ENCODE data around the gene C2.

C2 gene

DNA sequence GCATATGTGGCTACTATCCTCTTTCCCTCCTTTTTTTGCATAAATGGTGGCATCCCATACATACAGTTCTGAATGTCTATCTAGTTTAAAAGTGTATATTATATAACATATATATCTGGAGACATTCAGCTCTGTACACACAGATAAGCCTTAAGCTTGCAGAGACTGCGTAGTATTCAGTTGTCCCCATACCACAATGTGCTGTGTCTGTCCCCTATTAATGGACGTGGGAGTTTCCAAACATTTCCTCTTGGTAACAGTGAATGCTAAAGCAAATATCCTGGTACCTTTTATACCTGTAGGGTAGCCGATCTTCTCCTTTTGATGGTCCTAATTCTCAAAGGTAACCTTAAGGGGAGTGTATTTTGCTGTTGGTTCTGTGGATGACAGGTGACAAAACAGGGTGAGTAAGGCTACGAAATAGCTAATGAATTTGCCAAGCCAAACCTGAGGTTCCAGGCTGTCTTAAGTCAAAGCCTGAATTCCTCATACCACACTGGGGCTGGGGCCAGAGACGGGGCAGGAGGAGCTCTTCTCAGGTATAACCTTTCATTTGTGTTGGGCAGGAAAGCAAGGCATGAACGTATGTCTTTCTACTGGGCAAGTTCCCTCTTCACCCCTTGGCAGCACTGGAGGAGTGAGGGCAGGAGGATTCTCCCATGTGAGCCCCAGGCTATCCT is 7.8 kb upstream of the C2 start:
- H2BK12ac ChIP-seq (ENCODE audit: low read length), result no peak overlapping the region
- no peak overlapping the region for H3K9ac ChIP-seq (ENCODE audit: low read length)
- H3K79me2 ChIP-seq (ENCODE audit: control insufficient read depth, insufficient read depth, low read length, poor library complexity), result no peaks in the 10 kb centered on the region
- no peaks in the 10 kb centered on the region for H3K9me3 ChIP-seq (ENCODE audit: insufficient read depth, low read depth, low read length)
- H3K27ac ChIP-seq (ENCODE audit: low read depth, low read length), result no peak overlapping the region
- H3K36me3 ChIP-seq (ENCODE audit: control insufficient read depth in 1 of 2, insufficient read depth in 2 of 2, low read length in 2 of 2), result no peaks in the 10 kb centered on the region
- no peak overlapping the region for H3K18ac ChIP-seq (ENCODE audit: low read length)
- H3K4ac ChIP-seq (ENCODE audit: low read depth, low read length), result no peak overlapping the region
- WGBS (ENCODE audit: extremely low coverage, insufficient coverage, insufficient read length), result no CpG with 5 or more reads among the region's 6 CpGs
- H2BK5ac ChIP-seq (ENCODE audit: low read depth, low read length, poor library complexity), result no peak overlapping the region
- H2BK120ac ChIP-seq (ENCODE audit: insufficient read depth, low read length, poor library complexity), result no peak overlapping the region
- H2AFZ ChIP-seq (ENCODE audit: insufficient read depth, low read length, poor library complexity), result no peak overlapping the region
- no peak overlapping the region for H4K91ac ChIP-seq (ENCODE audit: low read depth, low read length)
- no peaks in the 10 kb centered on the region for H3K27me3 ChIP-seq (ENCODE audit: insufficient read depth, low read length)
- no peak overlapping the region for H4K12ac ChIP-seq (ENCODE audit: low read depth, low read length)
- no peaks in the 10 kb centered on the region for H3K79me1 ChIP-seq (ENCODE audit: low read length)
- no peak overlapping the region for H4K8ac ChIP-seq (ENCODE audit: low read depth, low read length)
- H3K4me2 ChIP-seq (ENCODE audit: low read length), result no peak overlapping the region
- no peak overlapping the region for H3K14ac ChIP-seq (ENCODE audit: low read length)
- DNase-seq, result peak; percentile 61 to 67
- no peak overlapping the region for H3K23ac ChIP-seq (ENCODE audit: low read length)
- no peak overlapping the region for H3K4me3 ChIP-seq (ENCODE audit: low read depth, low read length)
- H3K4me1 ChIP-seq (ENCODE audit: control insufficient read depth in 1 of 2, insufficient read depth in 2 of 2, low read length in 2 of 2), result peaks cover 0 to 2% of the 10 kb centered on the region in 2 experiments
- no peak overlapping the region for H2AK5ac ChIP-seq (ENCODE audit: low read length)

DNA sequence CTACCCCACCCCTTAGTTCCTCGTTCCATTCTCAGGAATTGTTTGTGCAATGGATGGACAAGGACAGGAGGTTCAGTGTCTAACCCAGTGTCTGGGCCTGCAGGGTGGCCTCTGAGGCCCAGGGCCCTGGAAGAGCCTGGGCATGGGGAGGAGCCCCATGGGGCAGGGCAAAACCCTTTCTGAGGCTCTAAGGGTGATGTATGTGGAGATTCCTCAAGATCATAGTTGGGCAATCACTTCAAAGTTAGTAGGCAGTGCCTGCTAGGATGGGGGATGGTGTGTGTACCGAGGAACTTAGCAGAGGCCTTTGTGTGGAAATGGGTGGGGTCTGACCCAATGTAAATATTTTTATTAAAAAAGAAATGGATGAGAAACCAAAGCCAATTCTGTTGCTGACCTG is 6.7 kb upstream of the C2 start:
- H2AFZ ChIP-seq (ENCODE audit: insufficient read depth, low read length, poor library complexity), result no peak overlapping the region
- H2BK5ac ChIP-seq (ENCODE audit: low read depth, low read length, poor library complexity), result no peak overlapping the region
- H3K18ac ChIP-seq (ENCODE audit: low read length), result no peak overlapping the region
- no peak overlapping the region for H3K4me2 ChIP-seq (ENCODE audit: low read length)
- no peak overlapping the region for H3K27ac ChIP-seq (ENCODE audit: low read depth, low read length)
- H2AK5ac ChIP-seq (ENCODE audit: low read length), result no peak overlapping the region
- no peak overlapping the region for H3K4ac ChIP-seq (ENCODE audit: low read depth, low read length)
- H4K12ac ChIP-seq (ENCODE audit: low read depth, low read length), result no peak overlapping the region
- no peaks in the 10 kb centered on the region for H3K79me1 ChIP-seq (ENCODE audit: low read length)
- H3K23ac ChIP-seq (ENCODE audit: low read length), result no peak overlapping the region
- no peak overlapping the region for H2BK120ac ChIP-seq (ENCODE audit: insufficient read depth, low read length, poor library complexity)
- no CpG with 5 or more reads among the region's 2 CpGs for WGBS (ENCODE audit: extremely low coverage, insufficient coverage, insufficient read length)
- no peak overlapping the region for H3K4me3 ChIP-seq (ENCODE audit: low read depth, low read length)
- H3K14ac ChIP-seq (ENCODE audit: low read length), result no peak overlapping the region
- H3K9me3 ChIP-seq (ENCODE audit: insufficient read depth, low read depth, low read length), result no peaks in the 10 kb centered on the region
- DNase-seq, result no peak
- no peak overlapping the region for H4K91ac ChIP-seq (ENCODE audit: low read depth, low read length)
- H3K36me3 ChIP-seq (ENCODE audit: control insufficient read depth in 1 of 2, insufficient read depth in 2 of 2, low read length in 2 of 2), result no peaks in the 10 kb centered on the region
- no peak overlapping the region for H3K9ac ChIP-seq (ENCODE audit: low read length)
- no peaks in the 10 kb centered on the region for H3K79me2 ChIP-seq (ENCODE audit: control insufficient read depth, insufficient read depth, low read length, poor library complexity)
- H2BK12ac ChIP-seq (ENCODE audit: low read length), result no peak overlapping the region
- H4K8ac ChIP-seq (ENCODE audit: low read depth, low read length), result no peak overlapping the region
- H3K27me3 ChIP-seq (ENCODE audit: insufficient read depth, low read length), result no peaks in the 10 kb centered on the region
- H3K4me1 ChIP-seq (ENCODE audit: control insufficient read depth in 1 of 2, insufficient read depth in 2 of 2, low read length in 2 of 2), result peaks cover 0 to under 1% of the 10 kb centered on the region in 2 experiments

- Histone ChIP-seq H3K9me3 (ENCODE audit: insufficient read depth, low read depth, low read length) (no peaks in the 10 kb centered on the region), H3K4me1 (ENCODE audit: control insufficient read depth in 1 of 2, insufficient read depth in 2 of 2, low read length in 2 of 2) (no peaks in the 10 kb centered on the region), H3K4me3 (ENCODE audit: low read depth, low read length) (no peak overlapping the region), H3K79me2 (ENCODE audit: control insufficient read depth, insufficient read depth, low read length, poor library complexity) (no peaks in the 10 kb centered on the region), H3K79me1 (ENCODE audit: low read length) (no peaks in the 10 kb centered on the region), H2BK5ac (ENCODE audit: low read depth, low read length, poor library complexity) (no peak overlapping the region), H4K12ac (ENCODE audit: low read depth, low read length) (no peak overlapping the region), H3K4ac (ENCODE audit: low read depth, low read length) (no peak overlapping the region), H2AK5ac (ENCODE audit: low read length) (no peak overlapping the region), H2AFZ (ENCODE audit: insufficient read depth, low read length, poor library complexity) (no peak overlapping the region), H3K9ac (ENCODE audit: low read length) (no peak overlapping the region), H2BK120ac (ENCODE audit: insufficient read depth, low read length, poor library complexity) (no peak overlapping the region), H3K4me2 (ENCODE audit: low read length) (no peak overlapping the region), H3K27me3 (ENCODE audit: insufficient read depth, low read length) (no peaks in the 10 kb centered on the region), H2BK12ac (ENCODE audit: low read length) (no peak overlapping the region), H3K36me3 (ENCODE audit: control insufficient read depth in 1 of 2, insufficient read depth in 2 of 2, low read length in 2 of 2) (no peaks in the 10 kb centered on the region), H3K14ac (ENCODE audit: low read length) (no peak overlapping the region), H4K8ac (ENCODE audit: low read depth, low read length) (no peak overlapping the region), H3K23ac (ENCODE audit: low read length) (no peak overlapping the region), H3K18ac (ENCODE audit: low read length) (no peak overlapping the region), H3K27ac (ENCODE audit: low read depth, low read length) (no peak overlapping the region), H4K91ac (ENCODE audit: low read depth, low read length) (no peak overlapping the region)
- DNase-seq, result peak in 1 of 2 donors; percentile 48
- no CpG with 5 or more reads among the region's 5 CpGs for WGBS (ENCODE audit: extremely low coverage, insufficient coverage, insufficient read length)
Observed at GRCh38 chr6:31922942-31923341, 4.6 kb upstream of the C2 start.

DNA sequence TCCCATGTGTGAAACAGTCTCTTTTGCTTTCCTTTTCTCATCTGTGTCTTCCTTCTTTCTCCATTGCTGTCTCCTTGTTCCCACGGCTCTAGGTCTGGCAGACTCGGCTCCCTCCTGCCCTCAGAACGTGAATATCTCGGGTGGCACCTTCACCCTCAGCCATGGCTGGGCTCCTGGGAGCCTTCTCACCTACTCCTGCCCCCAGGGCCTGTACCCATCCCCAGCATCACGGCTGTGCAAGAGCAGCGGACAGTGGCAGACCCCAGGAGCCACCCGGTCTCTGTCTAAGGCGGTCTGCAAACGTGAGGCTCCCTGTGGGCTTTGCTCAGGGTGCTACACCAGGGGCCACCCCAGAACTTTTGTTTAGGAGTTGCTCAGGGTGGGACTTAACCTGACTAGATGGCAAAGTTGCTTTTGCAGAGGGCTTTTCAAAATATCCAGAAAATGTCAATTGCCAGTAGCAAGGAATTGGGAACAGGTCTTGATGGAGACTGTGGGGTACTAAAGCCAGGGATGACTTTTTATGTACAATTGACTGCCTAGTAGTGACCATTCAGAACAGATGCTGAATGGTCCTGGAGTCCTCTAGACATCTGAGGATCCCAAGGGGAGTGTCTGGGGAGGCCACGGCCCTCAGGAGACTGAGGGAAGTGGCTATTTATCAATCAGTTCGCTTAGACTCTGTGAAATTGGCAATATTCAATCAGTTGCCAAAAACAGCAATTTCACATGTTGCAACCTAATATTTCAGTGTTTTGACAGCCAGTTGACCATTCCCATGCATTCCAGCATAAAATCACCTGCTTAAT is 550 bp downstream of the C2 start:
- no peak overlapping the region for H3K27ac ChIP-seq (ENCODE audit: low read depth, low read length)
- no peaks in the 10 kb centered on the region for H3K27me3 ChIP-seq (ENCODE audit: insufficient read depth, low read length)
- no CpG with 5 or more reads among the region's 11 CpGs for WGBS (ENCODE audit: extremely low coverage, insufficient coverage, insufficient read length)
- no peak overlapping the region for H4K8ac ChIP-seq (ENCODE audit: low read depth, low read length)
- no peak overlapping the region for H2BK12ac ChIP-seq (ENCODE audit: low read length)
- no peak overlapping the region for H3K4me3 ChIP-seq (ENCODE audit: low read depth, low read length)
- H3K18ac ChIP-seq (ENCODE audit: low read length), result no peak overlapping the region
- no peak overlapping the region for H3K4me2 ChIP-seq (ENCODE audit: low read length)
- H4K91ac ChIP-seq (ENCODE audit: low read depth, low read length), result no peak overlapping the region
- no peak overlapping the region for H3K23ac ChIP-seq (ENCODE audit: low read length)
- no peak overlapping the region for H2AK5ac ChIP-seq (ENCODE audit: low read length)
- no peaks in the 10 kb centered on the region for H3K79me2 ChIP-seq (ENCODE audit: control insufficient read depth, insufficient read depth, low read length, poor library complexity)
- H3K14ac ChIP-seq (ENCODE audit: low read length), result no peak overlapping the region
- no peak overlapping the region for H3K4ac ChIP-seq (ENCODE audit: low read depth, low read length)
- H3K9me3 ChIP-seq (ENCODE audit: insufficient read depth, low read depth, low read length), result no peaks in the 10 kb centered on the region
- no peak overlapping the region for H3K9ac ChIP-seq (ENCODE audit: low read length)
- H2BK120ac ChIP-seq (ENCODE audit: insufficient read depth, low read length, poor library complexity), result no peak overlapping the region
- H2AFZ ChIP-seq (ENCODE audit: insufficient read depth, low read length, poor library complexity), result no peak overlapping the region
- DNase-seq, result no peak
- no peaks in the 10 kb centered on the region for H3K79me1 ChIP-seq (ENCODE audit: low read length)
- H2BK5ac ChIP-seq (ENCODE audit: low read depth, low read length, poor library complexity), result no peak overlapping the region
- no peak overlapping the region for H4K12ac ChIP-seq (ENCODE audit: low read depth, low read length)
- no peaks in the 10 kb centered on the region for H3K4me1 ChIP-seq (ENCODE audit: control insufficient read depth in 1 of 2, insufficient read depth in 2 of 2, low read length in 2 of 2)
- no peaks in the 10 kb centered on the region for H3K36me3 ChIP-seq (ENCODE audit: control insufficient read depth in 1 of 2, insufficient read depth in 2 of 2, low read length in 2 of 2)
